Activated naive CD8-positive, alpha-beta T cell (primary cell): ENCODE results near the gene PEX13.

Experiments
- H3K27ac Mint-ChIP-seq: one replicate; pipeline ENCODE4 v1.8.0; 2021; ENCODE audit warnings: mixed read lengths
- H3K27me3 Mint-ChIP-seq: one replicate; pipeline ENCODE4 v1.8.0; 2021; ENCODE audit warnings: mixed read lengths
- H3K36me3 Mint-ChIP-seq: one replicate; pipeline ENCODE4 v1.8.0; 2021; ENCODE audit warnings: mixed read lengths
- H3K4me1 Mint-ChIP-seq: one replicate; pipeline ENCODE4 v1.8.0; 2021; ENCODE audit warnings: low read depth, mixed read lengths
- H3K4me3 Mint-ChIP-seq: one replicate; pipeline ENCODE4 v1.8.0; 2021; ENCODE audit warnings: mild to moderate bottlenecking, mixed read lengths
- H3K9me3 Mint-ChIP-seq: one replicate; pipeline ENCODE4 v1.8.0; 2021; ENCODE audit warnings: low read depth, mixed read lengths

PEX13 gene

DNA sequence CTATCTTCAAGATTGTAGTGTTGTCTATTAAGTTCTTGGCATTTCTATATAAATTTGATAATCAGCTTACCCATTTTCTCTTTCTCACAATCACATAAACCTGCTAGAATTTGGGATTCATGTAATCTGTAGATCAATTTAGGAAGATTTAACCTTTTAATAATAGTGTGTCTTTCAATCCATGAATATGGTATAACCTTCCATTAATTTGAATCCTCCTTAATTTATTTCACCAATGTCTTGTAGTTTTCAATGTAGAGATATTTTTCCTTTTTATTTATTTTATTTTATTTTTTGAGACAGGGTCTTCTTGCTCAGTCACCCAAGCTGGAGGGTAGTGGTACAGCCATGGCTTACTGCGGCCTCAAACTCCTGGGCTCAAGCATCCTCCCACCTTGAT is 68.4 kb downstream of the PEX13 start:
- no peaks in the 10 kb centered on the region for H3K9me3 Mint-ChIP-seq
- no peaks in the 10 kb centered on the region for H3K4me1 Mint-ChIP-seq
- H3K4me3 Mint-ChIP-seq: no peak overlapping the region
- H3K36me3 Mint-ChIP-seq: no peaks in the 10 kb centered on the region
- H3K27ac Mint-ChIP-seq: no peak overlapping the region
- no peaks in the 10 kb centered on the region for H3K27me3 Mint-ChIP-seq

- no peaks in the 10 kb centered on the region for H3K36me3 Mint-ChIP-seq
- no peaks in the 10 kb centered on the region for H3K4me1 Mint-ChIP-seq
- no peaks in the 10 kb centered on the region for H3K9me3 Mint-ChIP-seq
- no peaks in the 10 kb centered on the region for H3K27me3 Mint-ChIP-seq
- no peak overlapping the region for H3K4me3 Mint-ChIP-seq
- no peak overlapping the region for H3K27ac Mint-ChIP-seq
Measured at GRCh38 chr2:61089797-61090196, 72.3 kb downstream of the PEX13 start.

DNA sequence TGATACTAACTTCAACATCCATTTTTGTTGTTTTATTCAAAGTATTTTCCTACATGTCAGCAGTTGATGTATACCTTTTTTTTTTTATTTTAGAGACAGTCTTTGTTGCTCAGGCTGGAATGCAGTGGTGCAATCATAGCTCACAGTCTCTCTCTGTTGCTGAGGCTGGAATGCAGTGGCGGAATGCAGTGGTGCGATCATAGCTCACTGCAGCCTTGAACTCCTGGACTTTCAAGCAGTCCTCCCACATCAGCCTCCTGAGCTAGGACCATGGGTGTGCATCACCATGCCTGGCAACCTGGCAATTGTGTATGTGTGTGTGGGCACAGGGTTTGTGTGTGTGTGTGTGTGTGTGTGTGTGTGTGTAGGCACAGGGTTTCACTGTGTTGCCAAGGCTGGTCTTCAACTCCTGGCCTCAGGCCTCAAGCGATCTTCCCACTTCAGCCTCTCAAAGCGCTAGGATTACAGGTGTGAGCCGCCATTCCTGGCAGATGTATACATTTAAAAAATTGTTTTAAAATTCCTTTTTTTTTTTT is 72.9 kb downstream of the PEX13 start:
- Mint-ChIP-seq H3K4me3 (no peak overlapping the region), H3K4me1 (no peaks in the 10 kb centered on the region), H3K27me3 (no peaks in the 10 kb centered on the region), H3K36me3 (no peaks in the 10 kb centered on the region), H3K9me3 (no peaks in the 10 kb centered on the region), H3K27ac (no peak overlapping the region)

DNA sequence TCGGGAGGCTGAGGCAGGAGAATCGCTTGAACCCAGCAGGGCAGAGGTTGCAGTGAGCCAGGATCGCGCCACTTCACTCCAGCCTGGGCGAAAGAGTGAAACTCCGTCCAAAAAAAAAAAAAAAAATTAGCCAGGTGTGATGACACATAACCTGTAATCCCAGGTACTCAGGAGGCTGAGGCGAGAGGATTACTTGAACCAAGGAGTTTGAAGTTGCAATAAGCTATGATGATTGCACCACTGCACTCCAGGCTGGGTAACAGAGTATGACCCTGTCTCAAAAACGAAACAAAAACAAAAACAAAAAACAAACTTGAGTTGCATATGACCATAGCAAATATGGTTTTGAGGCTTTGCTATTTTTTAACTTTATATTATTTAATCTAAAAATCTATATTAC is 74.0 kb downstream of the PEX13 start:
- no peak overlapping the region for H3K27ac Mint-ChIP-seq
- H3K27me3 Mint-ChIP-seq: no peaks in the 10 kb centered on the region
- peaks cover 3% of the 10 kb centered on the region for H3K4me1 Mint-ChIP-seq
- H3K36me3 Mint-ChIP-seq: no peaks in the 10 kb centered on the region
- H3K9me3 Mint-ChIP-seq: no peaks in the 10 kb centered on the region
- H3K4me3 Mint-ChIP-seq: no peak overlapping the region

GRCh38 chr2:61096438-61096837 is 78.9 kb downstream of the PEX13 start:
- no peak overlapping the region for H3K27ac Mint-ChIP-seq
- H3K9me3 Mint-ChIP-seq: no peaks in the 10 kb centered on the region
- H3K4me1 Mint-ChIP-seq: peaks cover 3% of the 10 kb centered on the region
- H3K27me3 Mint-ChIP-seq: no peaks in the 10 kb centered on the region
- H3K36me3 Mint-ChIP-seq: no peaks in the 10 kb centered on the region
- no peak overlapping the region for H3K4me3 Mint-ChIP-seq

- no peaks in the 10 kb centered on the region for H3K27me3 Mint-ChIP-seq
- H3K36me3 Mint-ChIP-seq: peaks cover 4% of the 10 kb centered on the region
- no peak overlapping the region for H3K27ac Mint-ChIP-seq
- H3K4me3 Mint-ChIP-seq: no peak overlapping the region
- H3K9me3 Mint-ChIP-seq: no peaks in the 10 kb centered on the region
- H3K4me1 Mint-ChIP-seq: peaks cover 3% of the 10 kb centered on the region
Measured at GRCh38 chr2:61100801-61101200, 83.3 kb downstream of the PEX13 start.
